Measurements from ENCODE around the gene NHLRC4. TPM values are rescaled to one million over a fixed set of nuclear protein-coding genes. Genes with fewer than 3 reads are reported as not detected.

Gene NHLRC4
- total RNA-seq, 2 donors from 2014 or later = 2.0 to 3.2 TPM

DNA sequence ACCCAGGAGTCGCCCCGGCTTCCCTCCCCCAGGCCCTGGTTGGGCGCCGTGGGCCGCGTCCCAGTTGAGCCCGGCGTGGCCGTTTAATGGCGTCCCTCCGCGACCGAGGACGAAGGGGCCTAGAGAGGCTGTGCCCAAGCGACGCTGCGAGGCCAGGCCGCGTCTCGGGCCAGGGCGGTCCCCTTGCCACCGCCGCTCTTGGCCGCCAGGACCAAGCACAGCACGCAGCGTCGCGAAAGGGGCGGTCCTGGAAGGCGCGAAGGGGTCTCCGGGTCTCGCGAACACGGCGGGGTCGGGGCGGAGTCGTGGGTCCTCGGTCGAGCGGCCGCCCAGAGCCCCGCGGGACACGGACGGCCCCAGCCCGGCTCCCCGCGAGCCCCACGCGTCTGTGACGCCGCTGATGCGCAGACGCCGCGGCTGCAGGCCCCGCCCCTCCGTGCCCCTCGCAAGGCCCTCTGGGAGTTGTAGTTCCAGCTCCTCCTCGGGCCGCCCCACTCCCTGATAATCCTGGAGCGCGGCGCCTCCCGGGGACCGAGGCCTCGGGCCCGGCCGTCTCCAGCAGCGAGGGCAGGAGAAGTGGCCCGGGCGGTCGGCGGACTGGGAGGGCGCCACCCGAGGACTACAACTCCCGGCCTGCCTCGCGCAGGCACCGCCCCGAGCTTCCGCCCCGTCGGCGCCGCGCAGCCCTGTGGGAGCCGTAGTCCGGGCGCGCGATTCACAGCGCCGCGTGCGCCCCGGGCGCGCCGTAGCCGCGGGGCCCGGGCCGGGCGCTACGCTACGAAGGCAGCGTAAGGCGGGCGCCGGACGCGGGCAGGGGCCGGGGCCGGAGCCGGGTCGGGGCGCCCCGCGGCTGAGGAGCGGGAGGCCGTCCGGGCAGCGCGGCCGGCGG is 39.5 kb upstream of the NHLRC4 start, which contains the start of gene CAPN15:
Gene CAPN15, plus strand, starts transcription at position 698 of the 889 bp plus-strand sequence. CDS start 19,127 bp downstream, outside the sequence.
- Histone ChIP-seq H3K4me3 (peak within 1 kb of the TSS; percentile 81), H3K4me1 (ENCODE audit: control insufficient read depth in 1 of 2, low read depth in 2 of 2) (peaks cover 19 to 42% of the 10 kb centered on the region in 2 donors), H3K27ac (peak within 1 kb of the TSS; percentile 97), H3K36me3 (no peaks in the 10 kb centered on the region), H3K27me3 (replicated peaks; ENCODE audit: insufficient read depth) (no peaks in the 10 kb centered on the region), H3K9me3 (no peaks in the 10 kb centered on the region)
- TF ChIP-seq, protein P1, sequence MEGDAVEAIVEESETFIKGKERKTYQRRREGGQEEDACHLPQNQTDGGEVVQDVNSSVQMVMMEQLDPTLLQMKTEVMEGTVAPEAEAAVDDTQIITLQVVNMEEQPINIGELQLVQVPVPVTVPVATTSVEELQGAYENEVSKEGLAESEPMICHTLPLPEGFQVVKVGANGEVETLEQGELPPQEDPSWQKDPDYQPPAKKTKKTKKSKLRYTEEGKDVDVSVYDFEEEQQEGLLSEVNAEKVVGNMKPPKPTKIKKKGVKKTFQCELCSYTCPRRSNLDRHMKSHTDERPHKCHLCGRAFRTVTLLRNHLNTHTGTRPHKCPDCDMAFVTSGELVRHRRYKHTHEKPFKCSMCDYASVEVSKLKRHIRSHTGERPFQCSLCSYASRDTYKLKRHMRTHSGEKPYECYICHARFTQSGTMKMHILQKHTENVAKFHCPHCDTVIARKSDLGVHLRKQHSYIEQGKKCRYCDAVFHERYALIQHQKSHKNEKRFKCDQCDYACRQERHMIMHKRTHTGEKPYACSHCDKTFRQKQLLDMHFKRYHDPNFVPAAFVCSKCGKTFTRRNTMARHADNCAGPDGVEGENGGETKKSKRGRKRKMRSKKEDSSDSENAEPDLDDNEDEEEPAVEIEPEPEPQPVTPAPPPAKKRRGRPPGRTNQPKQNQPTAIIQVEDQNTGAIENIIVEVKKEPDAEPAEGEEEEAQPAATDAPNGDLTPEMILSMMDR (IDR thresholded peaks at IDR 0.05) = peak; percentile 52
- DNase-seq (ENCODE audit: low spot score) = peak; percentile 41
- peak; percentile 89 for ATAC-seq (ENCODE audit: insufficient number of reproducible peaks, low FRiP score, low read depth)

DNA sequence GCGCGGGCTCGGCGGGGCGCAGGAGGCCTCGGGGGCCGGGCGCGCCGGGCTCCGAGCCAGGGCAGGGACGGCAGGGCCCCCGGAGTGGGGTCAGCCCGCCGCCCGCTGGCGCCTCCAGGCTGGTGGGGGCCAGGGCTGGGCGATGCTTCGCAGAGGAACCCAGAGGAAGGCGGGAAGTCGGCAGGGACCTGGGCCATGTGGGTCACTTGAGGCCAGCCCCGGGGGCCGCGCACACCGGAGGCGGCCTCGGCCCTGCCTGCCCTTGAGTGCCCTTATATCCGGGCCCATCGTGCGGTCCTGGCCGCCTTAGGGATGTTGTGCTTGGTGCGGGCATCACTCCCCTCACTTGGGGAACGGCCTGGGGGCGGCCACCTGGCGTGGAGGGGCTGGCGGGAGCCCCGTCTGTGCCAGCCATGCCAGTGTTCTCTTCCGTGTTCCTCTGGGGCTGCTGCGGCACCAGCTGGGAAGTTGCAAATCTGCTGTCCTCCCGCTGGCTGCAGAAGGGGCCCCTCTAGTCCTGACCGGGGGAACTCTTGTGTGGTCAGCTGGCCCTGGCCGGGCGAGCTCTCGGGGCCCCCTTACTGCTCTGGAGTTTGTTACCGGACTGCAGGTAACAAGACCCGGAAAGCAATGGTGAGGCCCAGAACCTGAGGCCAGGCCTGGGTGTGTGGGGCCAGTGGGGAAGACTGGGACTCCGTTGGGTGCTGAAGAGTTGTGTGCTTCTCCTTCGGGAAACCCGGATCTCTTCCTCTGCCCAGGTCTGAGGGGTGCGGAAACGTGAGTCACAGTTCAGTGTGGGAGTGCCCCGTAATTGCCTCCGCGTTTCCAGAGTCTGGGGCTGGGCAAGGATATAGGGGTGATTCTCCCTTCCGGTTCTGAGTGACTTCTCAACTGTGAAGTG is 38.4 kb upstream of the NHLRC4 start:
- Histone ChIP-seq H3K27ac (peak overlapping the region in 1 of 2 donors; percentile 45), H3K4me1 (ENCODE audit: control insufficient read depth in 1 of 2, low read depth in 2 of 2) (peaks cover 19 to 42% of the 10 kb centered on the region in 2 donors), H3K4me3 (peak overlapping the region; percentile 79), H3K27me3 (replicated peaks; ENCODE audit: insufficient read depth) (no peaks in the 10 kb centered on the region), H3K9me3 (no peaks in the 10 kb centered on the region), H3K36me3 (no peaks in the 10 kb centered on the region)
- DNase-seq (ENCODE audit: low spot score) (peak; percentile 26), ATAC-seq (ENCODE audit: insufficient number of reproducible peaks, low FRiP score, low read depth) (no peak)
- TF ChIP-seq, protein P1 (IDR thresholded peaks at IDR 0.05) = no peak

DNA sequence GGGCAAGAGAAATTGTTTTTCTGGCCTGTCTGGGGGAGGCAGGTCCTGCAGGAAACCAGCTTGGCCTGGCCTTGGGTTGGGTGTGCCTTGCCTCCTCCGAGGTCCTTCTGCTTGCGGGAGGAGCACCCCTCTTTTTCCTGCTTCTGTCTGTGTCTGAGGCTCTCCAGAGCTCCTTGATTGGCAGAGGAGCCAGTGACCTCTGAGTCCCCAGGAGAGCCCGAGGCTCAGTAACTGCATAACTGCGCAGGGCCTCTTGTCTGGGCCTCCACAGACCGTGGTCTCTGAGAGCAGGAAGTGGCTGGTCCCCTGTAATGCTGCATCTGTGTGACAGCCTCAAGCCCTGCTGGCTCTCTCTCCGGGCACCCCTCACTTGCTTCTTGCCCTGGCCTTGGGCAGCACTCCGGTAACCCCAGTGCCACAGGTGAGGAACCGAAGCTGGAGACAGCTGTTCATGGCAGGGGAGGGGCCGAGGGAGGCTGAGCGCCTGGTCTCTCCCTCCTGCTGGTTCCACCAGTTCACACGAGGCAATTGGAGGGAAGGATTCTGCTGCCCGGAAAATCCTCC is 37.7 kb upstream of the NHLRC4 start:
- TF ChIP-seq, protein P1 (IDR thresholded peaks at IDR 0.05) = no peak
- no peaks in the 10 kb centered on the region for H3K27me3 ChIP-seq (replicated peaks; ENCODE audit: insufficient read depth)
- no peak overlapping the region for H3K27ac ChIP-seq
- no peak for DNase-seq (ENCODE audit: low spot score)
- H3K4me1 ChIP-seq (ENCODE audit: control insufficient read depth in 1 of 2, low read depth in 2 of 2) = peaks cover 19 to 42% of the 10 kb centered on the region in 2 donors
- no peaks in the 10 kb centered on the region for H3K9me3 ChIP-seq
- no peaks in the 10 kb centered on the region for H3K36me3 ChIP-seq
- ATAC-seq (ENCODE audit: insufficient number of reproducible peaks, low FRiP score, low read depth) = no peak
- peak overlapping the region; percentile 79 for H3K4me3 ChIP-seq

DNA sequence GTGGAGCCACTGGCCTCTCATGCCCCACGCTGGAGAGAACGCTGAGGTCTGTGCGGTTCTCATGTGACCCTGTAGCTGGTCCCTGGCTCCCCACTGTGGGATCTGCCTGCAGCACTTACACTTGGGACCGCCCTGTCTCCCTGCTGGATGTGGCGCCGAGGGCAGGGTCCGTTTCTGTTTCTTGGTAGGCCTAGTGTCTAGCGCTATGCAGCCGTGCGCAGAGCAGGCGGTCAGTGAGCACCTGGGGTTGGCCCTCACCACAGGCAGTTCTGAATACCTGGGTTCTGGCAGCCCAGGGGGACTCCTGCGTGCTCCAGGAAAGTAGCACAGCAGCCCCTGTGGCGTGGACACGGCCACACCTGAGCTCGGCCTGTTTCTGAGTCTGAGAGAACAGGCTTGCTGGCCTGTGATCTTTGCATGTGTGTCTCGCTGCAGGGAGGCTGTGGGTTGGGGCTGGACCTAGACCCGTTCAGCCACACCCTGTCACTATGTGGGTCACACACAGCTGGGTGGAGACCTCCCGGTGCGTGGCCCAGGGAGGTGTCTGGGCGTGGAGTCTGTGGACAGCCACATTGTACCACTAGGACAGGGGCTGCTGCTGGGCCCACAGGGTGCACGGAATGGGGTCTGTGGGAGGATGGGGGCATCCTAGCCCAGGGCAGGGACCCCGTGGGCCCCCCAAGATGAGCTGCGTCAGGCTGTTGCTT is 36.5 kb upstream of the NHLRC4 start:
- Histone ChIP-seq H3K4me1 (ENCODE audit: control insufficient read depth in 1 of 2, low read depth in 2 of 2) (peaks cover 19 to 37% of the 10 kb centered on the region in 2 donors), H3K27ac (no peak overlapping the region), H3K4me3 (no peak overlapping the region), H3K36me3 (no peaks in the 10 kb centered on the region), H3K27me3 (replicated peaks; ENCODE audit: insufficient read depth) (no peaks in the 10 kb centered on the region), H3K9me3 (no peaks in the 10 kb centered on the region)
- no peak for DNase-seq (ENCODE audit: low spot score)
- TF ChIP-seq, protein P1 (IDR thresholded peaks at IDR 0.05) = no peak
- ATAC-seq (ENCODE audit: insufficient number of reproducible peaks, low FRiP score, low read depth) = no peak

All from thoracic aorta (tissue), 2 donors.